CD14-positive monocyte (primary cell): ENCODE results near the gene INCENP. TPM values are rescaled to one million over a fixed set of nuclear protein-coding genes. Genes with fewer than 3 reads are reported as not detected.

Experiments used
- DNase-seq, 3 donors: peaks; one replicate each; pipeline ENCODE4 v3.0.0-alpha.2; 2011 to 2022
- H2AFZ ChIP-seq: 2 replicates; pipeline ENCODE4 v1.6.0; 2012; ENCODE audit warnings: mild to moderate bottlenecking, low read depth, low read length, inconsistent platforms; ENCODE audit not compliant: insufficient read depth, poor library complexity, severe bottlenecking
- H3K27ac ChIP-seq, 2 donors: 1 replicate in 1 of 2; 2 replicates in 1 of 2; pipeline ENCODE4 v1.5.1; 2012 to 2013; ENCODE audit warnings: low read length in 2 of 2, control low read depth in 1 of 2, inconsistent platforms in 1 of 2, low read depth in 1 of 2, mild to moderate bottlenecking in 1 of 2
- H3K27me3 ChIP-seq, 2 donors: one replicate each; pipeline versions ENCODE4 v1.6.0 to v1.6.1; 2011 to 2013; ENCODE audit warnings: low read length in 2 of 2; ENCODE audit not compliant: control insufficient read depth in 2 of 2, insufficient read depth in 2 of 2
- H3K36me3 ChIP-seq, 2 donors: replicated peaks in 1 of 2; 1 replicate in 1 of 2; 2 replicates in 1 of 2; pipeline versions ENCODE4 v1.5.1 to v1.6.1; 2012 to 2013; ENCODE audit warnings: low read length in 2 of 2, control low read depth in 1 of 2, inconsistent platforms in 1 of 2, mild to moderate bottlenecking in 1 of 2; ENCODE audit not compliant: insufficient read depth in 2 of 2, control insufficient read depth in 1 of 2
- H3K4me1 ChIP-seq, 2 donors: 1 replicate in 1 of 2; 2 replicates in 1 of 2; pipeline versions ENCODE4 v1.5.1 to v1.6.1; 2012 to 2013; ENCODE audit warnings: low read length in 2 of 2, control low read depth in 1 of 2, inconsistent platforms in 1 of 2, mild to moderate bottlenecking in 1 of 2, moderate library complexity in 1 of 2; ENCODE audit not compliant: insufficient read depth in 2 of 2, control insufficient read depth in 1 of 2
- H3K4me2 ChIP-seq: replicated peaks from 2 replicates; pipeline ENCODE3; 2012; ENCODE audit warnings: low read length, moderate library complexity, mild to moderate bottlenecking; ENCODE audit not compliant: poor library complexity, severe bottlenecking; ENCODE audit errors: extremely low read depth
- H3K4me3 ChIP-seq, 3 experiments: fragments of 200-600 bp in 1 of 3; sonication (generic) in 1 of 3; replicated peaks in 1 of 3; 1 replicate in 2 of 3; 2 replicates in 1 of 3; pipeline ENCODE4 v1.5.1; 2011 to 2013; ENCODE audit warnings: low read length in 3 of 3, mild to moderate bottlenecking in 3 of 3, control low read depth in 2 of 3, low read depth in 2 of 3, inconsistent platforms in 1 of 3, moderate library complexity in 1 of 3
- H3K79me2 ChIP-seq: 2 replicates; pipeline ENCODE4 v1.6.0; 2012; ENCODE audit warnings: mild to moderate bottlenecking, control low read depth, inconsistent platforms, low read length, moderate library complexity; ENCODE audit not compliant: insufficient read depth
- H3K9ac ChIP-seq: 2 replicates; pipeline ENCODE4 v1.6.0; 2017; ENCODE audit warnings: low read length, mild to moderate bottlenecking; ENCODE audit not compliant: insufficient read depth, poor library complexity, severe bottlenecking
- H3K9me3 ChIP-seq, 2 donors: replicated peaks in 1 of 2; 1 replicate in 1 of 2; 2 replicates in 1 of 2; pipeline versions ENCODE4 v1.5.1 to v1.6.1; 2012 to 2013; ENCODE audit warnings: low read length in 2 of 2, control low read depth in 1 of 2; ENCODE audit not compliant: control insufficient read depth in 1 of 2, insufficient read depth in 1 of 2
- H4K20me1 ChIP-seq: 2 replicates; pipeline ENCODE4 v1.6.0; 2012; ENCODE audit warnings: mild to moderate bottlenecking, low read length, control low read depth, moderate library complexity; ENCODE audit not compliant: insufficient read depth
- H3K27ac Mint-ChIP-seq, 7 donors: one replicate each; pipeline ENCODE4 v1.8.0; 2020; ENCODE audit warnings: mild to moderate bottlenecking in 7 of 7, mixed read lengths in 7 of 7, moderate library complexity in 6 of 7, inconsistent platforms in 2 of 7
- H3K27me3 Mint-ChIP-seq, 3 donors: one replicate each; pipeline ENCODE4 v1.8.0; 2021 to 2022; ENCODE audit warnings: low read depth in 3 of 3, mild to moderate bottlenecking in 3 of 3, mixed read lengths in 3 of 3, moderate library complexity in 3 of 3, inconsistent platforms in 1 of 3
- H3K36me3 Mint-ChIP-seq, 2 donors: one replicate each; pipeline ENCODE4 v1.8.0; 2020; ENCODE audit warnings: mixed read lengths in 2 of 2, inconsistent platforms in 1 of 2, mild to moderate bottlenecking in 1 of 2
- H3K4me1 Mint-ChIP-seq: one replicate; pipeline ENCODE4 v1.8.0; 2020; ENCODE audit warnings: mild to moderate bottlenecking, mixed read lengths
- H3K4me3 Mint-ChIP-seq, 2 donors: one replicate each; pipeline ENCODE4 v1.8.0; 2020; ENCODE audit warnings: mild to moderate bottlenecking in 2 of 2, mixed read lengths in 2 of 2, moderate library complexity in 1 of 2
- H3K9me3 Mint-ChIP-seq, 7 donors: one replicate each; pipeline ENCODE4 v1.8.0; 2020 to 2022; ENCODE audit warnings: mixed read lengths in 7 of 7, mild to moderate bottlenecking in 6 of 7, moderate library complexity in 6 of 7, inconsistent platforms in 2 of 7
- WGBS: methylation state at CpG from one replicate; pipeline ENCODE4 v1.1.5; 2013; ENCODE audit warnings: missing lambda C conversion rate; ENCODE audit not compliant: insufficient coverage; 5-methylcytosine and 5-hydroxymethylcytosine counted together
- intact Hi-C, 2 donors: fragments of 100-400 bp; cut with micrococcal nuclease; formaldehyde crosslinking; loops; one replicate each; pipeline versions ENCODE4 v1.15.0 to v1.15.1; 2023
- polyA plus RNA-seq, 3 donors: library from polyadenylated mRNA; depleted of rRNA in 1 of 3; unstranded in 2 of 3; stranded (reverse) in 1 of 3; fragments of 300-500 nt in 2 of 3; fragments of >200 nt in 1 of 3; fragmentation: Illumina TruSeq in 2 of 3; gene quantifications; 1 replicate in 2 of 3; 2 replicates in 1 of 3; pipeline ENCODE4 v1.2.3, GENCODE V29; 2012 to 2021
- TF ChIP-seq, protein P1 (sequence below): fragments of 200-600 bp; IDR thresholded peaks from one replicate; pipeline ENCODE4 v1.8.0; 2022; ENCODE audit warnings: antibody characterized with exemption, mild to moderate bottlenecking

INCENP gene
- polyA plus RNA-seq, 3 donors: 0.75 to 7.0 (median 1.0) TPM

DNA sequence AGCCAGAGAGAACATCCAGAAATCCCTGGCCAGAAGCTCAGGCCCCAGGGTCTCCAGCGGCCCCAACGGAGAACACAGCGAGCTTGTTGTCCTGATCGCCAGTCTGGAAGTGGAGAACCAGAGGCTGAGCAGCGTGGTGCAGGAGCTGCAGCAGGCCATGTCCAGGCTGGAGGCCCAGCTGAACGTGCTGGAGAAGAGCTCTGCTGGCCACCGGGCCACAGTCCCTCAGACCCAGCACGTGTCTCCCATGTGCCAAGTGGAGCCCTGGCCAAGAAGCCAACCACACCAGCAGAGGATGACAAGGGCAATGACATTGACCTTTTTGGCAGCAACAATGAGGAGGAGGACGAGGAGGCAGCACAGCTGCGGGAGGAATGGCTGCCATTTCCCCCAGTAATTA, 45.6 kb downstream of the INCENP start:
- Mint-ChIP-seq H3K36me3 (no peaks in the 10 kb centered on the region), H3K27ac (no peak overlapping the region)
- no peak overlapping the region for H3K9ac ChIP-seq

DNA sequence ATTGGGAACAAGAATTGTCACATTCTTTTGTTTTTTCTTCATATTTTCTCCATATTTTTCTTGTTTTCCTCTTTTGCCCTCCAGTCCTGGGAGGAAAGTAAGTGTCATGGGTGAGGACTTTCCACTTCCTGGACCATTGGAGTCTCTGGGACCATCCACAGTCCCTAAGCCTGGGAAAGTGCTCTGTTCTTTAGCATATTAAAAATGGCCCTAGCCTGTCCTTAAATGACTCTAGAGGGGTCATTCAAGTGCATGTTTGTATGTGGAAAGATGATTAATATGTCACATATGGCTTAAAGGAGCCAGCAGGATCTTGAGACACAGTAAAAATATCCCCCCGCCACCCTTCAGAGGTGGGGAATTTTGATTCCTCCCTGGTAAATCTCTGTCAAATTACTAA, 46.1 kb downstream of the INCENP start:
- Histone ChIP-seq H3K4me2 (no peak overlapping the region), H3K4me3 (no peak overlapping the region), H3K79me2 (no peaks in the 10 kb centered on the region), H3K9me3 (no peaks in the 10 kb centered on the region), H3K9ac (no peak overlapping the region), H2AFZ (no peak overlapping the region), H3K27me3 (peaks cover 0 to 5% of the 10 kb centered on the region in 2 donors), H4K20me1 (no peaks in the 10 kb centered on the region), H3K27ac (no peak overlapping the region), H3K4me1 (no peaks in the 10 kb centered on the region), H3K36me3 (no peaks in the 10 kb centered on the region)
- intact Hi-C loops: loop anchor here (2.0 to 5.0 kb wide), 2 partner anchors 152 to 155 kb away; no protein-coding TSS in a partner anchor
- Mint-ChIP-seq H3K4me3 (no peak overlapping the region), H3K4me1 (peaks cover 4% of the 10 kb centered on the region), H3K27me3 (peaks cover 17 to 32% (median 22%) of the 10 kb centered on the region in 3 donors), H3K36me3 (no peaks in the 10 kb centered on the region), H3K9me3 (peaks cover 0 to 2% (median 0%) of the 10 kb centered on the region in 7 donors), H3K27ac (no peak overlapping the region)
- WGBS: no CpG with 5 or more reads among the region's 1 CpG
- no peak for DNase-seq
- TF ChIP-seq, protein P1, sequence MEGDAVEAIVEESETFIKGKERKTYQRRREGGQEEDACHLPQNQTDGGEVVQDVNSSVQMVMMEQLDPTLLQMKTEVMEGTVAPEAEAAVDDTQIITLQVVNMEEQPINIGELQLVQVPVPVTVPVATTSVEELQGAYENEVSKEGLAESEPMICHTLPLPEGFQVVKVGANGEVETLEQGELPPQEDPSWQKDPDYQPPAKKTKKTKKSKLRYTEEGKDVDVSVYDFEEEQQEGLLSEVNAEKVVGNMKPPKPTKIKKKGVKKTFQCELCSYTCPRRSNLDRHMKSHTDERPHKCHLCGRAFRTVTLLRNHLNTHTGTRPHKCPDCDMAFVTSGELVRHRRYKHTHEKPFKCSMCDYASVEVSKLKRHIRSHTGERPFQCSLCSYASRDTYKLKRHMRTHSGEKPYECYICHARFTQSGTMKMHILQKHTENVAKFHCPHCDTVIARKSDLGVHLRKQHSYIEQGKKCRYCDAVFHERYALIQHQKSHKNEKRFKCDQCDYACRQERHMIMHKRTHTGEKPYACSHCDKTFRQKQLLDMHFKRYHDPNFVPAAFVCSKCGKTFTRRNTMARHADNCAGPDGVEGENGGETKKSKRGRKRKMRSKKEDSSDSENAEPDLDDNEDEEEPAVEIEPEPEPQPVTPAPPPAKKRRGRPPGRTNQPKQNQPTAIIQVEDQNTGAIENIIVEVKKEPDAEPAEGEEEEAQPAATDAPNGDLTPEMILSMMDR: no peak

More for the DNA sequence above, 45.6 kb downstream of the INCENP start:
- Histone ChIP-seq H3K4me3 (no peak overlapping the region), H3K36me3 (no peaks in the 10 kb centered on the region), H2AFZ (no peak overlapping the region), H3K4me2 (no peak overlapping the region), H3K79me2 (no peaks in the 10 kb centered on the region), H3K9me3 (no peaks in the 10 kb centered on the region), H3K27me3 (peaks cover 0 to 5% of the 10 kb centered on the region in 2 donors), H4K20me1 (no peaks in the 10 kb centered on the region), H3K27ac (no peak overlapping the region), H3K4me1 (no peaks in the 10 kb centered on the region)
- WGBS: 89% methylated on average over 10 of the region's 10 CpGs
- no peak overlapping the region for H3K4me3 Mint-ChIP-seq
- peaks cover 0 to 2% (median 0%) of the 10 kb centered on the region in 7 donors for H3K9me3 Mint-ChIP-seq
- H3K4me1 Mint-ChIP-seq: peaks cover 4% of the 10 kb centered on the region
- DNase-seq: no peak
- intact Hi-C loops: no loop called here
- TF ChIP-seq, protein P1: no peak
- H3K27me3 Mint-ChIP-seq: peaks cover 15 to 30% (median 19%) of the 10 kb centered on the region in 3 donors
